Lower leg skin (tissue), 4 donors: ENCODE data around the gene FZR1. TPM values are rescaled to one million over a fixed set of nuclear protein-coding genes. Genes with fewer than 3 reads are reported as not detected.

Experiments used
- DNase-seq, 2 donors: peaks; one replicate each; pipeline ENCODE4 v3.0.0-alpha.2; 2019; ENCODE audit warnings: low spot score in 2 of 2
- H3K4me3 ChIP-seq: fragments of 200-600 bp; sonication (generic); 2 replicates; pipeline ENCODE4 v1.5.1; 2017; ENCODE audit warnings: mild to moderate bottlenecking, low read depth; ENCODE audit not compliant: poor library complexity, severe bottlenecking
- POLR2A ChIP-seq, 2 donors: fragments of 450-650 bp; IDR thresholded peaks; one replicate each; pipeline ENCODE4 v1.6.1; 2016 to 2017; ENCODE audit warnings: antibody characterized with exemption in 2 of 2, mild to moderate bottlenecking in 1 of 2, moderate library complexity in 1 of 2
- WGBS, 2 donors: methylation state at CpG; one replicate each; pipeline ENCODE4 v1.1.5; 2018; 5-methylcytosine and 5-hydroxymethylcytosine counted together
- intact Hi-C: fragments of 100-400 bp; cut with DNase I; formaldehyde crosslinking; loops from one replicate; pipeline ENCODE4 v1.15.0; 2023; ENCODE audit warnings: low total_unique reads
- total RNA-seq, 4 donors: library from RNA; depleted of rRNA; stranded (reverse); fragments of >200 nt; gene quantifications; one replicate each; pipeline ENCODE4 v1.1.0, GENCODE V29; 2016
- TF ChIP-seq, protein P1 (sequence below), 3 donors: fragments of 450-650 bp; IDR thresholded peaks; one replicate each; pipeline ENCODE4 v1.5.1; 2016; ENCODE audit warnings: antibody characterized with exemption in 3 of 3, mild to moderate bottlenecking in 3 of 3, moderate library complexity in 2 of 3

The FZR1 gene
- total RNA-seq, 4 donors from 2014 or later = 50.9 to 63.3 (median 57.2) TPM

DNA sequence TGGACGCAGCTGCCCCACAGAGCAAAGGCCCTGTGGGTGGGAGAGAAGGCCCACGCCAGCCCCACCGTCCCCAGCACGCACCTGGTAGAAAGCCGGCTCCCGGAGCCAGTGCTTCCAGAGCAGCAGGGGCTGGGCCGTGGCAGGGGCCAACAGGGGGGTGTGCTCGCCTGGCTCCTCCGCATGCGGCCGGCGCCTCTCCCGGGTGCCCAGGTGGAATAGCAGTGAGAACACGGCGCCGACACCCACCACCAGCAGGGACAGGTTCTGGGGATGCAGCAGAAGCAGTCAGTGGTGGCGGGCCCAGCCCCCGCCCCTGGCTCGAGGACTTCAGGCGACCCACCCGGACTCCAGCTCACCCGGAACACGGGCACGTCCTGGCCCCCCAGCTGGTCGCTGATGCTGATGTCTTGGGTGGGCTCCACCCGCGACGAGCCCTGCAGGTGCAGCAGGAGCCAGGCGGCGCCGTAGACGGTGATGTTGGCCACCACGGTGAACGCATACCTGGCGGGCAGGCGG, 41.7 kb downstream of the FZR1 start:
- 75 to 81% methylated on average over 26 to 29 of the region's 36 CpGs for WGBS, 2 donors
- no peak for DNase-seq
- intact Hi-C loops = no loop called here

DNA sequence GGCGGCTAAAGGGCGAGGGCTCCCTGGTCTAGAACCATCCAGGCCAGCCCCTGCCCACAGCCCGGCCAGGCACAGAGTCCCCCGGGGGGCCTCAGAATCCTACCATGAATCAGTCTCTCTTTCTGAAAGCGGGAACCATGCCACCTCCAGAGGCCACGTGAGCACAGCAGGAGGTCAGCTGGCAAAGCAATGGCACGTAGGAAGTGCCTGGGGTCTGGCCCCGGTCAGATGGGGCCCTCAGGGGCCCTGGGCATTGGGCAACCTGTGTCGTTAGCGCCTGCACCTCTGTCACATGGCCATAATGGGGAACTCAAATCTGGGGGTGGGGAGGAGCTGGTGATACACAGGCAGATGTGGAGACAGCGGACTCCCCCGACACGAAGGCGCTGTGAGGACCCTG, 42.5 kb downstream of the FZR1 start:
- DNase-seq = no peak
- no peak for TF ChIP-seq POLR2A (IDR thresholded peaks at IDR 0.05)
- TF ChIP-seq, protein P1, sequence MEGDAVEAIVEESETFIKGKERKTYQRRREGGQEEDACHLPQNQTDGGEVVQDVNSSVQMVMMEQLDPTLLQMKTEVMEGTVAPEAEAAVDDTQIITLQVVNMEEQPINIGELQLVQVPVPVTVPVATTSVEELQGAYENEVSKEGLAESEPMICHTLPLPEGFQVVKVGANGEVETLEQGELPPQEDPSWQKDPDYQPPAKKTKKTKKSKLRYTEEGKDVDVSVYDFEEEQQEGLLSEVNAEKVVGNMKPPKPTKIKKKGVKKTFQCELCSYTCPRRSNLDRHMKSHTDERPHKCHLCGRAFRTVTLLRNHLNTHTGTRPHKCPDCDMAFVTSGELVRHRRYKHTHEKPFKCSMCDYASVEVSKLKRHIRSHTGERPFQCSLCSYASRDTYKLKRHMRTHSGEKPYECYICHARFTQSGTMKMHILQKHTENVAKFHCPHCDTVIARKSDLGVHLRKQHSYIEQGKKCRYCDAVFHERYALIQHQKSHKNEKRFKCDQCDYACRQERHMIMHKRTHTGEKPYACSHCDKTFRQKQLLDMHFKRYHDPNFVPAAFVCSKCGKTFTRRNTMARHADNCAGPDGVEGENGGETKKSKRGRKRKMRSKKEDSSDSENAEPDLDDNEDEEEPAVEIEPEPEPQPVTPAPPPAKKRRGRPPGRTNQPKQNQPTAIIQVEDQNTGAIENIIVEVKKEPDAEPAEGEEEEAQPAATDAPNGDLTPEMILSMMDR (IDR thresholded peaks at IDR 0.05) = no peak
- H3K4me3 ChIP-seq = no peak overlapping the region
- intact Hi-C loops = no loop called here
- WGBS, 2 donors = 76 to 83% methylated on average over 12 to 14 of the region's 14 CpGs

More for the DNA sequence above, 41.7 kb downstream of the FZR1 start:
- H3K4me3 ChIP-seq = no peak overlapping the region
- no peak for TF ChIP-seq POLR2A (IDR thresholded peaks at IDR 0.05)
- TF ChIP-seq, protein P1 (IDR thresholded peaks at IDR 0.05) = no peak

DNA sequence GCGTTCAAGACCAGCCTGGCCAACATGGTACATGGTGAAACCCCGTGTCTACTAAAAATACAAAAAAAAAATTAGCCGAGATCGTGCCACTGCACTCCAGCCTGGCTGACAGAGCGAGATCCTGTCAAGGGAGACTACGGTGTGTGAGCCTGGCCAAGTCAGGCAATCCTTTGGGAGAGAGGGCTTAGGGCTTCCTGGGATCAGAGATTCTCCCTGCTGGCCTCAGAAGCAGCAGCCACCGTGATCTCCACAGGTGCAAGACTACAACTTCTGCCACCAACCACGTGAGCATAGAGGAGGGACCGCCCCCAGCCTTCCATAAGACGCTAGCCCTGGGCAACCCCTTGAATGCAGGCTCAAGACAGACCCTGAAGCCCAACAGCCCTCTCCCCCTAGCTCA, 43.7 kb downstream of the FZR1 start:
- WGBS, 2 donors = 84 to 87% methylated on average over 10 of the region's 10 CpGs
- TF ChIP-seq, protein P1 (IDR thresholded peaks at IDR 0.05) = no peak
- no peak for TF ChIP-seq POLR2A (IDR thresholded peaks at IDR 0.05)
- intact Hi-C loops = no loop called here
- no peak overlapping the region for H3K4me3 ChIP-seq
- DNase-seq = no peak

DNA sequence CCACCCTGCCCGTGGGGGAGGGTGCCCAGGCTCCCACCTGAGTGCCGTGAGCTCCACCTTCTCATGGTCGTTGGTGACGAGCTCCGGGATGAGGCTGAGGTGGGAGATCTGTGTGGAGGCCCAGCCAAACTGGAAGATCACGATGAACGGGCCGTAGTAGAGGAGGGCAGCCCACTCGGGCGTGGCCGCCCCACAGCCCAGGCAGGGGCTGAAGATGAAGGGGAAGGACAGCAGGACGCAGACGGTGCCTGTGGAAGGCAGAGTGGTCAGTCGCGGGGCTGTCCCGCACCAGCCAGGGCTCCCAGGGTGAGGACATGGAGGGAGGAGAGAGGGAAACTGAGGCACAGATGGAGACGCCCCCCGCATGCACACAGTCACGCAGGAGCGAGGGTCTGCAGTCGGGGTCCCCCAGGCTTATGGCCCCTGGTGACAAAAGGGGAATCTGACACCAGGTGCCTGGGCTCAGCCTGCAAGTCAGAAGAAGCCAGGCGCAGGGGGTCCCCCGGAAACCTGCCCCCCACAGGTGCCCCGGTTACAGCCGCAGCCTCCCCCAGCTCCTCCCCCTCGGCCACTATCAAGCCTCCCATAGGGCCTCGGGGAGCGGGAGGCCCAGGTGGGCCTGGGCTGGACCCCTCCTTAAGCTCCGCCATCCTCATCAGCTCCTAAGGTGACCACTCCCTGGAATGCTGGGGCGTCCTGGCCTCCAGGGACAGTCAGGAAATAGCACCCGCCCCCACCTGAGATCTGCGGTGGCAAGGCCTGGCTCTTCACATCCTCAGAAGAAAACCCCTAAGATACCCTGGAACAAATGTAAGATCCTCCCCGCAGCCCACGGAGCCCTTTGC, 45.1 kb downstream of the FZR1 start:
- TF ChIP-seq, protein P1 (IDR thresholded peaks at IDR 0.05) = no peak
- no peak for TF ChIP-seq POLR2A (IDR thresholded peaks at IDR 0.05)
- intact Hi-C loops = no loop called here
- DNase-seq = no peak
- H3K4me3 ChIP-seq = no peak overlapping the region
- WGBS, 2 donors = 85 to 91% methylated on average over 31 to 33 of the region's 34 CpGs

DNA sequence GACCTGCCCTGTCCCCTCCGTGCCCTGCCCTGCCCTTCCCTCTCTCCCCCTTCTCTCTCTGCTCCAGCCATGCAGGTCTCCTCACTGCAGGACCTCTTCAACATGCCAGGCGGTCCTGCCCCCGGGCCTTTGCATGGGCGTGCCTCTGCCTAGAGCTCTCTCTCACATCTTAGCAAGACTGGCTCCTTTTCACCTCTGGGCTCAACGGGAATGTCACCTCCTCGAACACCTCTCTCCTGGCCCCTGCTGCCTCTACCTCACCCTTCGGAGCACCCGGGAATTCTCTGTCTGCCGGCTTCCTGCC, 45.6 kb downstream of the FZR1 start:
- H3K4me3 ChIP-seq = no peak overlapping the region
- WGBS, 2 donors = 72 to 79% methylated on average over 9 of the region's 9 CpGs
- intact Hi-C loops = no loop called here
- no peak for DNase-seq
- TF ChIP-seq, protein P1 (IDR thresholded peaks at IDR 0.05) = no peak
- no peak for TF ChIP-seq POLR2A (IDR thresholded peaks at IDR 0.05)
